ENCODE results near the gene SAMM50.

SAMM50 gene

DNA sequence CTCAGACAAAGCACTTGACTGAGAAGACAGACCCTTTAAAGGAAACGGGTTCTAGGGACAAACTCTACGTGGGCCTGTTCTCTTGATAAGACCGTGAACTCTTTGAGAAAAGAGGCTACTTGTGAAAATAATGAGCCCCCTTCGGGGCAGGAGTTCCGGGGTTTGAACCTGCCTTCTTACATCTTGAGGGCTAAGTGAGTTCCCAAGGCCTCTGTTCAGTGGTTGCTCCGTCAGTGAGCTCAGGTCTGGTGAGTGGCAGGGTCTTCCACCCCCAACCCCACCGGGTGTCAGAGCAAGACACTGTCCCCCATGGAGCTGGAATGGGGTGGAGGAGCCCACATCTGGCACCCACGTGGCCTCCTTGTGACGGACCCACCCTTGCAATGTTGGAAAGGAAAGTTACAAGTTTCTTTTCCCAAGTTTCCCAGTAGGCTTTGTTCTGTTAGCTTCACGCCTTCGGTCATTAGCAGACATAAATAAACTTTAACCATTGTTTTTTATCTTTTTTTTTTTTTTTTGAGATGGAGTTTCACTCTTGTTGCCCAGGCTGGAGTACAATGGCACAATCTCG lies 6.3 kb upstream of the SAMM50 start:
- no peak for DNase-seq

DNA sequence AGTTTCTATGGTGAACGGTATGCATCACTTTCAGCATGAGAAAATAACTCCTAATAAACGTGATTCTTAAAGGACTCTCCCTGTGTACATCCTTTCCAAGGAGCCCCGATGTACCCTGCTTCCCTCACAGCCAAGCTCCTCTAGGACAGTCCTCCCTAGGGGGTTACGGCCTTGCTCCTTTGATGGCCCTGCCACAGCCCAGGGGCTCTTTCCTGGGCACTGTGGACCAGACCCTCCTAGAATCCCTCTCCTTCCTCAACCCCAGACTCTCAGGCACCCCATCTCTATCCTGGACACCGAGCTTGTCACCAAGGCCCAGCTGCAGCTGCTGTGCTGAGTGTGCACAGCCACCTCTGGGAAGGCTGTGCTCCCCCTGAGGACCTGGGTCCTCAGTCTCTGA lies 3.9 kb upstream of the SAMM50 start:
- DNase-seq = no peak

DNA sequence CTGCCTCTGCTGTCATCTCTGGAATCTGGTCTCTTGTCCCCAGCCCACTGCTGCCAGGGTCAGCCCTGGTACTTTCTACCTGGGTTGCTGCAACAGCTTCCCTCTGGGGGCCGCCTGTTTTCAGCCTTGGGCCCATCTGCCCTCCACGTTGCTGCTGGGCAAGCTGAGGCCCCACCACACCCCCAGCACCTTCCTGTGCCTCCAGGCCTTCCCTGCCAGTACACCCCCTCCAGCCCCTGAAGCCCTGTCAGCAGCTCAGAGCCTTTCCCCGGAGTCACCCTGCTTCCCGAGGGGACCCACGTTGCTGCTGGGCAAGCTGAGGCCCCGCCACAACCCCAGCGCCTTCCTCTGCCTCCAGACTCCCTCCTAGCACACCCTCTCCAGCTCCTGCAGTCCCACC lies 3.3 kb upstream of the SAMM50 start:
- no peak for DNase-seq

DNA sequence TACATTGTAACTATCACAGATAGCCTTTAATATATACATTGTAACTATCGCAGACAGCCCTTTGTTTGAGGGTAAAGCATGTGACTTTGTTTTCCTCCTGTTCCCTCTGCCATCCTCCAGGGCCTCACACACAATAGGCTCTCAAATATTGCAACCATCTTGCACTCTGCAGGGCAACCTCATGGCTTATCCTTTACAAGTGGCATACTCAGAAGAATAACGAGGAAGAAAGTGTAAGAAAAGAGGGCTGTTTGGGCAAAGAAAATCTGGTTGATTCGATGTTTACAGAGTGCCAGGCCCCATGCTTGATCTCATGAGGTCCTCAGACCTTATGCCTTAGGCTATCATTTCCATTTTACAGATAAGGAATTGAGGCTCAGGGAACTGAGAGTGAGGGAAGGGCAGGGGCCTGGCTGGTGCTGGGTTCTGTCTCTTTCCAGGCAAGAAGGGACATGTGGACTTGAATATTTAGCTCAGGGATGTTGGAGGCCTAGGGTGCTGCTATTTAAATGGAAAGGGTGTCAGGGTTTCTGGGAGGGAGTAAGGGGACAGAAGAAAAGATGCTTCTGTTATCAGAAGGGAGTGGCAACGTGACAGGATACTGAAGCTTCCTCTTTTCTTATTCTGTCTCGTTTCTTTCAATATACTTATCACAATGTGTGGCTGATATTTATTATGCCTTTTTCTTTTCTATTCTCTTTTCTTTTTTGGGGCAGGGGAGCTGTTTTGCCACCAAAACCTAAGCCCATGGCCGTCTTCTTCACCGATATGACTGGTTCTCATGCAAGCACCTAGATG lies 1.1 kb upstream of the SAMM50 start:
- DNase-seq = no peak

DNA sequence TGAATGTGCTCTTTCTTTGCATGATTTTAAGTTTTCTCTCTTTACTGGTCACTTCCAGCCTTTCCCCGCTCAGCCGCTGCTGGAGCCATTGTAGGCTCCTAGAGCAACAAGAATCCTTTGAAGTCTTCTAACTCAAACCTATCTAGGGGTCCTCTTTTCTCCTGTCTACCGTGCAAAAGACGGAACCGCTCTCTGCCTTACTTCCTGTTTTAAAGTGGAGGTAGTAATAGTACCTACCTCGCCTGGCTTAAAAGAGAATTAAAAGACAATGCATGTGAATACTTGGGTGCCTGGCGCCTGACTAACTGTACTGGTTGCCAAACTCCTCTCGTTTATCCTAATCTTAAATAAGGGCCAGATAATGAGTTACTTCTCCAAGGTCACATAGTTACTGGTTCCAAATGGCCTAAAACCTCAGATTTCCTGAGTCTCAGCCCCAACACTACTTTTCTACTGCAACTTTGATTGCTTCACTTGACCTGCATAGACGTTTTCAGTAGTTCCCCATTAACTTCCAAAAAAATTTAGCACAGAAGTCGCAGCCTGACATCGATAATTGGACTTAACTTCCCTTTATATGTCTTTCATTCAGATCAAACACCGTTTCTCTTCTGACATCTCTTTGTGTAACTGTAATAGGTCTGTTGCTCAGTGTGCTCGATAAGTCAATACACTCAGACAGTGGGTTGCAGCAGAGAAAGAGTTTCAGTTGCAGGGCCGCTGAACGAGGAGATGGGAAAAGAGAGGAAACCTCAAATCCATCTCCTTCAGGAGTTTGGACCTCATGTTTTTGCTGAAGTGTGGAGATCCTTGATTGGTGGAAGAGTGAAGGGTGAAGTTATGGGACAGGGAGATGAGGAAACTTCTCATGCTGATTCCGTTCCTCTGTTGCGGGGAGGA lies 891 bp downstream of the SAMM50 start:
- DNase-seq = no peak

DNA sequence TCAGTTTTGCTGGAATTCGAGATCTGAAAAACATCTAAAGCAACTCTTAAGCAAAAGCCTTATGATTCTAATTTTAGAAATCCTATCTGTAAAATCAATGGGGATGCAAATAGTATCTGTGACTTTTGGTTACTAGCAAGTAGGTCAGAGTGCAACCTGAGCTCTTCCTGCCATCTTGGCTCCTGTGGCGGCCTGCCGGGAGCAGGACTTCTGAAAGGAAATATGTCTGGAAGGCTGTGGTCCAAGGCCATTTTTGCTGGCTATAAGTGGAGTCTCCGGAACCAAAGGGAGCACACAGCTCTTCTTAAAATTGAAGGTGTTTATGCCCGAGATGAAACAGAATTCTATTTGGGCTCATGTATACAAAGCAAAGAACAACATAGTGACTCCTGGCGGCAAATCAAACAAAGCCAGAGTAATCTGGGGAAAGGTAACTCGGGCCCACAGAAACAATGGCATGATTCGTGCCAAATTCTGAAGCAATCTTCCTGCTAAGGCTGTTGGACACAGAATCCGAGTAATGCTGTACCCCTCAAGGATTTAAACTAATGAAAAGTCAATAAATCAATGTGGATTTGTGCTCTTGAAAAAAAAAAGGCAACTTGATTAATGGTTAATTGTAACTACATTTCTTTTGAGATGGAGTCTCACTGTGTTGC lies 1.7 kb downstream of the SAMM50 start:
- DNase-seq = no peak

DNA sequence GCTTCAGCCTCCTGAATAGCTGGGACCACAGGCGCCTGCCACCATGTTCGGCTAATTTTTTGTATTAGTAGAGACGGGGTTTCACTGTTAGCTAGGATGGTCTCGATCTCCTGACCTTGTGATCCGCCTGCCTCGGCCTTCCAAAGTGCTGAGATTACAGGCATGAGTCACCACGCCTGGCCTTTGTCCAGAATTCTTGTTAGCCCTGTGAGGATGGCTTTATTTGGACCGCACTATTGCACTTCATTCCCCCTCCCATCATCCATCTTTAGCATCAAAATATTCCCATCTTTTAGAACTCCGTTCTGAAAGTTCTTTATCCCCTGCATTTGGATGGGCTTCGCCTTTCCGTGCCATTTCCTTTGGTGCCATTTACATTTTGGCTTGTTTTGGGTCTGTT lies 2.6 kb downstream of the SAMM50 start:
- no peak for DNase-seq

DNA sequence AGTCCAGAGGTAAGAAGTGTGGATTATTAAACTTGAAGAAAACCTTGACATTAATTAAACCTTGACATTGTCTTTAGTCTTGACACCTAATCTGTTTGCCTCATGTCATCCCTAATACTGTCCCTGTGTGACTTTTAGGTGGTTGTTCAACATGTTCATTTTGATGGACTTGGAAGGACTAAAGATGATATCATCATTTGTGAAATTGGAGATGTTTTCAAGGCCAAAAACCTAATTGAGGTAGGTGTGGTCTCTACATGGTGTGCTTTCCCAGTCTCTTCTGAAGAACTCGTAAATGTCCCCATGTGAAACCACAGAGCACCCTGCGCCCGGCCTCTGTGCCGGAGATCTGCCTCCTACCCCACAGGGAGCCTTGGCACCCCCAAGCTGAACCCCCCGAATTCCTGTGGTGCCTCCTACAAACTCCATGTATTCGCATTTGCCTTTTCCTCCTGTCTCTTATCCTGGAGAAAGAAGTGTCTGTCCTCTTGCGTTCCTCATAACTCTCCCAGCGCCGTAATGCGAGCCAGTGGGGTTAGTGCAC lies 9.1 kb downstream of the SAMM50 start:
- no peak for DNase-seq

DNA sequence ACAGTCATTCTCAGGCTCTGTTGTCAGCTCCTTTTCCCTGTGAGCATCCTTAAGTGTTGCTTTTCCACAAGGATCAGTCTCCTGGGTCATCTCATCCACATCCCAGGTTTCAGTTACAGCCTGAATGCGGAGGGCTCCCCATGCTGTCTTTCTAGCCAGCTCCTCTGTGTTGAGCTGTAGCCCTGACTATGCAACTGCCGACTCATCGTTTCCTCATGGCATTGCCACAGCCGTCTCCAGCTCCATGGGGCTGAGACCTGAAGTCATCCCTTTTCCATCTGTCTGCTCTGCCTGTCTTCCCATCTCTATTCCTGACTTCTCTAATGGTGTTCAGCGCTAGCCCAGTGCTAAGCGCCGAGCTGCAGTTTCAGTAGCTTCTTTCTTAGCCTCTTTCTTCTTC lies 11.8 kb downstream of the SAMM50 start:
- DNase-seq = no peak

DNA sequence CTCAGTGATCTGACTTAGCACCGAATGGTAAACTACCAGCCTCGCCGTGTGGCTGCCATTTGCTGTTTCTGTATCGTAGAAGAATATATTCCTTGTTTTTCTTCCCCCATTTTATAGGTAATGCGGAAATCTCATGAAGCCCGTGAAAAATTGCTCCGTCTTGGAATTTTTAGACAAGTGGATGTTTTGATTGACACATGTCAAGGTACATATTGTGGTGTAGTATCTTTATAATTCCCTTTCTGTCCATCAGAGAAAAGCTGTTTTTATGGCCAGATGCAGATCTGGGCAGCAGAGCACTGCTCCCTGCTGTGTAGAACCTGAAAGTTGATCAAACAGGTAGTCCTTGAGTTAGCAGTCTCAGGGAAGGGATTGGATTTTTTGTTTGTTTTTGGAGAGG lies 13.4 kb downstream of the SAMM50 start:
- no peak for DNase-seq

DNA sequence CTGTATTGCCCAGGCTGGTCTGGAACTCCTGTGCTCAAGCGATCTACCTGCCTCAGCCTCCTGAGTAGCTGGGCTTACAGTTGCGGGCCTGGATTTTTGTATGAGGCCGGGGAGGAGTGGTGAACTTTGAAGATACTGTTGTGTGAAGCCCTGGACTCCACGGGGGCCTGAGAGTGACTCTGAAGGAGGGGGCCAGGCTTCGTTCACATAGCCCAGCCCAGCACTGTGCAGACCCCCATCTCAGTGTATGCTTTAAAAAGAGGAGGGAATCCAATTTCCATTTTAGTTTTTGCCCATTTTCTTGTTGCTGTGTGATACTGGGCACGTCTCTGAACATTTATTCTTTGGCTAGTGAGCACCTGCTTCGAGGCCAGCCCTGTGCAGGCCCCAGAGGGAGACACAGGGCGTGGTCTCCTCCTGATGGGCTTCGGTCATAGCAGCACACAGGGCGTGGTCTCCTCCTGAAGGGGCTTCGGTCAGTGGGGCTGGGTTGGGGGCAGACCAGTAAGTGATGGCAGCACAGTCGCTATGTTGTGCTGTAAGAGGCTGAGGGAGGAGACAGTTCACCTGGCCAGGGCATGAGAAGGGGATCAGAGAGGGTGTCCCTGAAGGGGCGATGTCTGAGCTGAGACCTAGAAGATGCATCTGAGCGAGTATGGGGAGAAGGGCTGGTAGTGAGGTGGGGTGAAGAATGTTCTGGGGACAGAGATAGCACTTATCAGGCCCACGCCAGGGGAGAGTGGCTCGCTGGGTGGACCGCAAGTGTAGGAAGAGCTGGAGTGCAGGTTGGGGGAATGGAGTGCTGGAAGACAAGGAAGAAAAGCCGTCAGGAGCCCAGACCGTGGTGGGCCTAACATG lies 14.0 kb downstream of the SAMM50 start:
- DNase-seq = no peak

DNA sequence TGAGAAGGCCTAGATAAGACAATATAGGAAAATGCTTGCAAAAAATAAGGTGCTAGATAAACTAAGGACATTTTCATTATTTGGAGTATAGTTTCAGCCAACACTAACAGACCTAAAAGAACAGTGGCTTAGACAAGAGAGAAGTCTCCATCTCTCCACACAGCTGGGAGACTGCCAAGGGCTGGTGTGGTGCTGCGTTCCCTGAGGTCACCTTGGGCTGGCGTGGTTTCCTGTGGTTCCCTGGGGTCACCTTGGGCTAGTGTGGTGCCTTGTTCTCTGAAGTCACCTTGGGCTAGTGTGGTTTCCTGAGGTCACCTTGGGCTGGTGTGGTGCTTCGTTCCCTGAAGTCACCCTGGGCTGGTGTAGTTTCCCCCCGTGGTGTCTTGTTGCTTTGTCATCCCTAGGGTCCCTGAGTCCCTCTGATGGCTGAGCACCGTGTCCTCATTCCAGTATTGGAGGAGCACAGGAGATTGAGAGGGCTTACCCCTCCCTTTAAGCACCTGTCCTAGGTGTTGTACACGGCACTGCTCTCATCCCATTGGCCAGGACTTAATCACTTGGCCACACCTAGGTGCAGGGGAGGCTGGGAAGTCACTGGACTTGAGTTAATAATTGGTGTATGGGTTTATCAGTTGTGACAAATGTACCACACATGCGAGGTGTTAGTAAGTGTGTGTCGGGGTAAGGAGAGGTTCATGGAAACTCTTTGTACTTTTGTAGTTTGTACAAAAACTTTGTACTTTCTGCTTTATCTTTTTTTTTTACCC lies 14.9 kb downstream of the SAMM50 start:
- DNase-seq = no peak

DNA sequence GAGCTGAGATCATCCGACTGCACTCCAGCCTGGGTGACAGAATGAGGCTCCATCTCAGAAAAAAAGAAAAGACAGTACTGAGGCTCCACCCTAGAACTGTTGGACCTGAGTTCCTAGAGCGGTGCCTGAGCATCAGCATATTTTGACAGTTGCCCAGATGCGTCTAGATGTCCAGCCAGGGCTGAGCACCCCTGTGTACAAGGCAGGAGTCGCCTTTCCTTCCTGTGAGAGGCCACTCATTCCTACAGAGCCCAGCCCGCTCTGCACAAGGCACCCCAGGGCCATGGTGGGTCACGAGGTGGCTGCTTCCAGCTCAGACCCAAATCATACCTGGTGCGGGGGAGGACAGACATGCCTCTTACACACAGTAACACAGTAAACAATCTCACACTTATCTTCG lies 15.9 kb downstream of the SAMM50 start:
- no peak for DNase-seq

DNA sequence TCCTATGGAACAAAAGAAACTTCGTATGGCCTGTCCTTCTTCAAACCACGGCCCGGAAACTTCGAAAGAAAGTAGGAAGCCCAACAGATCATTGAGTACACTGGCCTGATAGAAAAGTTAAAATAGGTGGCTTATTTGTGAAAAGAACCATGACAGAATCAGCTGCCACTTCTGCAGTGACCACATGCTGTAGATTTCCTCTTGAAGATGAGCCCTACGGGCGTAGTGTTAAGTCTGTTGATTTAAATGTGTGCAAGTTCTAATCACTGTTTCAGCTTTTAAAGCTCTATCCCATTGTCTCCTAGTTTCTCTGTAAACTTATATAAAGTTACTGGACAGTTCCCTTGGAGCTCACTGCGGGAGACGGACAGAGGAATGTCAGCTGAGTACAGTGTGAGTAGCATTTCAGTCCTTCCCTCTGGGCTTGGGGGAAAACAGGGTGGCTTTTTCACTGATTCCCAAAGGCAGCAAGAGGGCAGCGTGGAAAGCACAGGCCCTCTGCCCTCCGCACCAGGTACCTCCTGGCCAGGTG lies 17.8 kb downstream of the SAMM50 start:
- no peak for DNase-seq

DNA sequence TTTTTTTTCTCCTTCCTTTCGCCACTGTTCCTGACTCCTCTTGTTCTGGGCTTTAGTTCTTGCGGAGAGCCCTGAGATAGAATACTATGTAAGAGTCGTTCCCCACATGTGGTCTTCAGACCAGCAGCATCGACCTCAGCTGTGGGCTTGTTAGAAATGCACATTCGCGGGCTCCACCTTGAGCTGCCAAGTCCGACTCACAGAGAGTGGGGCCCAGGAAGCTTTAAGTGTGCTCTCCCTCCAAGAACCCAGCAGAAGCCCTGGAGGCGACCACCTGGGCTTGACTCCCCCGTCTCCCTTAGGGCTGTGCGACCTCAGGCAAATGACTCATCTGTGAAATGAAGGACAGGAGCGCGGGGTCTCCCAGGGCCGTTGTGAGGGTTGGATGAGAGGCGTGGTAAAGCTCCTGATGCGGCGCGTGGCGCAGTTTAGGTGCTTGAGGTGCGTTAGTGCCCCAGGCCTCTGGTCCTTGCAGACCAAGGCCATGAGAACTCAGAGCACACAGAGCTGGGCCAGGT lies 18.8 kb downstream of the SAMM50 start:
- no peak for DNase-seq

DNA sequence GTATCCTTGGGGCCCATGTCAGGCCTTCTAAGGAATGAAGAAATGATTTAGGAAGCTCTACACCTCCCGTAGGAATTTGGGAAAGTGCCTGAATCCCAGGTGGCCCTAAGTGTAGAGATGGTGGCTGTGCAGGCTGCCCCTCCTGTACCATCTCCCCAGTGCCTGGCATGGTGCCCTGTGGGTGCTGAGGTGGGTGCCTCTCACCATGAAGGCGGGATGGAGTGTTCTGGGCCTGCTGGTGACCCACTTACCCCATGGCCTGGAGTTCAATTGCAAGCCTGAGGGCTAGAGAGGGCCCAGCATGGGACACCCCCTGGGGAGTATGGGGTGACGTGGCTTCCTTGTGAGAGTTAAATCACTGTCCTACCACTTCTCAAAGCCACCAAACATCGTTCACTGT lies 19.8 kb downstream of the SAMM50 start:
- no peak for DNase-seq

DNA sequence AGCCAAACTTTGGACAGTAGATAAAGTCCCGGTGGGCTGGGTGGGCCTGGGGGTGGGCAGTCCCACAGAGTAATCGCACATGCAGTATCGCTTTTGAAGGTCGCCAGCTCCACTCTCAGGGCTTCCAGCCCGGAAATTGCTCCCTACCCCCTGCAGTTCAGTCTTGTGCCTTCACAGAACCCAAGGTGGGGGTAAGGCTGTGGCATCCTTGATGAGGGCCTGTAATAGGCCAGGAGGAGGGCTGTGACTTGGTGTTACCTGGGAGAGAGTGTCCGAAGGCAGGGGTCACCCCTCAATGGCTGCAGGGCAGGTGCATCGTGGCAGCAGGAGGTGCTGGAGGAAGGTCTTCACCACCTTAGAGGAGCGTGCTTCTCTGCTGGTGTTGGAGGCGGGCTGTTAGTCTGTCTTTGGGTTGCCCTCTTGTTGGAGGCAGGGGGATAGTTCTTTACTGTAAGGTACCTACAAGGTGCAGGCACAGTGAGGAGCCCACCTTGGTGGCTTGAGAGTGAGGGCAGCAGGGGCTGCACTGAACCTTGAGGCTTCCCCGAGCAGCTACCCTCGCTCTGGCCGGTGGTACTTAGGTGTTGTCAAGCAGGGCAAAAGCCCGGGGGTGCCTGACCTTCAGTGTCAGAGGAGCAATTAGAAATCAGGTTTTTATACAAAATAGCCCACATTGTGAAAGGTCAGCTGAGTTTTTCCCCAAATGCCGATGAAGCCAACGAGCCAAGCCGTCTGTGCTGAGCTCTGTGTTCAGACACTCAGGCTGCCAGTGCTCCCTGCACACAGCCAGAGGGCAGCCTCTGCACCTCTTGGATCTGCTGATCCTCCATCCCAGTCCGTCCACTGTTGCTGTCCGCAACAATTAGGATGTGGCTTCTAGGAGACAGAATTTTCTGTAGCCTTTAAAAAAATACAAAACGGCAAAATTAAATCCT lies 21.9 kb downstream of the SAMM50 start:
- DNase-seq = no peak

DNA sequence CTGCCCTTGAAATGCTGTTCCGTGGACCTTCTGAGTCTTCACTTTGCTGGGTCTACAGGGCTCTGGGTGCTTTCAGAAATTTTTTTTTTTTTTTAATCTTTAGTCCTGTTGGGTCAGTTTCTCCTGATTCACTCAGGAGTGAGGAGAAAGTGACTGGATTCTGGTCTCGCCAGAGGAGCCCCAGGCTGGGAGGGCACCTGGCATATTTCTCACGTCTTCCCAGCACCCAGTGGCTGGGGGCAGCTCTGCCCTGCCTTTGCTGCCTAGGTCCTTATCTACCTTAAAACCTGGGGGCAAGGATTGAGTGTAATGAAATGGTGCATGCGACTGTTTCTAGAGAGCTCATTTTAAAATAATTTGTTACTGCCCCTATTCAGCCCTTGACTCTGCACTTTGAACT lies 23.3 kb downstream of the SAMM50 start:
- DNase-seq = no peak

DNA sequence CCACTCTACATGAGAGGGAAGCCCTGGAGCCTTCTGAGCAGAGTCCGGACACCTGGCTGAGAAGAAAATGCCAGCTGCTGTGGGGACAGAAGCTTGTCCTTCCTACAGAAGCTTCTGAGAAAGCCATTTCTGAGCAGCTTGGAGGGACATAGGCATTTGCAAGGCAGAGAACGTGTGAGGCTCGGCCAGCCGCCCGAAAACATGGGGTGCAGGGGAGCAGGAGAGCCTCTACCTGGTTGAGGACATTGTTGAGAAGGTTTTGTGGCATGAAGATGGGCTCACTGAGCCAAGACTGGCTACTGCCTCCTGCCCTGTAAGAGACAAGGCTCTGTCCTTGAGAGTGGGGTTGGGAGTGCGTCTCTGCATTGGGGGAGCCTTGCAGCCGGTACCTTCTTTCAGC lies 25.3 kb downstream of the SAMM50 start:
- no peak for DNase-seq

DNA sequence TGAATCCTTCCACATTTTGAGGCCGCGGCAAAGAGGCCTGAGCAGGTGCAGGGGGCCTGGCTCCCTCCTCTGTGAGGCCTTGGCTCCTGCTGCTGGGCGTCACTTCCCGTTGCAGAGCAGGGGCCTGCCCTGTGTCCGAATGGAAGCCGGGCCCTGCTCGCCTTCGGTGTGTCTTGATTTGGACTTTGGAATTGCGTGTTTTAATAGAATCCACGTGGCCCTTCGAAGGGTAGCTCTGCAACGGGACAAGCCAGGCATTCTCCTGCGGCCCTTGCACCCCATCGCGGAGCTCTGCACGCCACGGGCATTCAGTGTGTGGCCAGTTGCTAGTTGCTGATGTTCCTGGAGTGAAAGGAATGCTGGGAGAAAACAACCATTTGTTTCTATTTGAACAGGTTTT lies 25.8 kb downstream of the SAMM50 start:
- DNase-seq = no peak

Measured in NCI-H1048 (cell line).